Activated B cell treated with CpG ODN at 0.5 μM for 24 hours (primary cell): Measurements from ENCODE around the gene SLC35A1. TPM values are rescaled to one million over a fixed set of nuclear protein-coding genes. Genes with fewer than 3 reads are reported as not detected.

ENCODE experiments used
- ATAC-seq: fragments of 200-7000 bp; cut with Tn5 transposase; one replicate; pipeline ENCODE4 v1.10.0; 2021; ENCODE audit warnings: low read depth, mild to moderate bottlenecking, moderate library complexity
- CTCF ChIA-PET: fragments of 350-600 bp; sonication (Branson Sonifier 250); formaldehyde crosslinking; loops from one replicate; lab custom pipeline; 2021; ENCODE audit warnings: antibody characterized with exemption; lab: Charles Lee
- POLR2A ChIA-PET: fragments of 350-600 bp; sonication (Branson Sonifier 250); formaldehyde crosslinking; loops from one replicate; lab custom pipeline; 2021; ENCODE audit warnings: antibody characterized with exemption; lab: Charles Lee
- DNase-seq: peaks from one replicate; pipeline ENCODE4 v3.0.0; 2022
- H3K27ac Mint-ChIP-seq: one replicate; pipeline ENCODE4 v1.8.0; 2020; ENCODE audit warnings: mixed read lengths
- H3K27me3 Mint-ChIP-seq: one replicate; pipeline ENCODE4 v1.8.0; 2021; ENCODE audit warnings: mixed read lengths
- H3K36me3 Mint-ChIP-seq: one replicate; pipeline ENCODE4 v1.8.0; 2021; ENCODE audit warnings: low read depth, mixed read lengths
- H3K4me1 Mint-ChIP-seq: one replicate; pipeline ENCODE4 v1.8.0; 2021; ENCODE audit warnings: mixed read lengths
- H3K4me3 Mint-ChIP-seq: one replicate; pipeline ENCODE4 v1.8.0; 2020; ENCODE audit warnings: mild to moderate bottlenecking, mixed read lengths
- H3K9me3 Mint-ChIP-seq: one replicate; pipeline ENCODE4 v1.8.0; 2020; ENCODE audit warnings: mixed read lengths
- CTCF ChIP-seq: fragments of 200-600 bp; IDR thresholded peaks from one replicate; pipeline ENCODE4 v1.8.0; 2022; ENCODE audit warnings: antibody characterized with exemption, mild to moderate bottlenecking
- intact Hi-C: fragments of 100-400 bp; cut with micrococcal nuclease; formaldehyde crosslinking; loops from one replicate; pipeline ENCODE4 v1.15.1; 2024
- total RNA-seq: library from RNA; stranded (reverse); gene quantifications from 2 replicates; pipeline ENCODE4 v1.2.3, GENCODE V29; 2022

SLC35A1 gene
- total RNA-seq, 1 donor from 2014 or later, result 8.7 TPM

GRCh38 chr6:87518453-87518852 is 45.7 kb downstream of the SLC35A1 start:
- Mint-ChIP-seq H3K4me1 (peaks cover 2% of the 10 kb centered on the region), H3K27ac (no peak overlapping the region), H3K9me3 (no peaks in the 10 kb centered on the region), H3K36me3 (peaks cover 76% of the 10 kb centered on the region), H3K27me3 (no peaks in the 10 kb centered on the region), H3K4me3 (no peak overlapping the region)
- intact Hi-C loops, result no loop called here
- no peak for TF ChIP-seq CTCF
- CTCF ChIA-PET, result no interaction called here
- ATAC-seq (no peak), DNase-seq (no peak)
- POLR2A ChIA-PET, result no interaction called here

- peaks cover 71% of the 10 kb centered on the region for H3K36me3 Mint-ChIP-seq
- no peak overlapping the region for H3K4me3 Mint-ChIP-seq
- no peak overlapping the region for H3K27ac Mint-ChIP-seq
- no peak for DNase-seq
- no peaks in the 10 kb centered on the region for H3K4me1 Mint-ChIP-seq
- intact Hi-C loops, result no loop called here
- H3K9me3 Mint-ChIP-seq, result no peaks in the 10 kb centered on the region
- no peaks in the 10 kb centered on the region for H3K27me3 Mint-ChIP-seq
- no peak for TF ChIP-seq CTCF
- CTCF ChIA-PET, result no interaction called here
- ATAC-seq, result no peak
- POLR2A ChIA-PET, result no interaction called here
Observed at GRCh38 chr6:87522686-87523085, 49.9 kb downstream of the SLC35A1 start.

GRCh38 chr6:87529221-87529620 is 56.4 kb downstream of the SLC35A1 start:
- ATAC-seq (no peak), DNase-seq (no peak)
- H3K4me3 Mint-ChIP-seq, result no peak overlapping the region
- H3K4me1 Mint-ChIP-seq, result no peaks in the 10 kb centered on the region
- TF ChIP-seq CTCF, result no peak
- H3K9me3 Mint-ChIP-seq, result no peaks in the 10 kb centered on the region
- peaks cover 61% of the 10 kb centered on the region for H3K36me3 Mint-ChIP-seq
- CTCF ChIA-PET, result no interaction called here
- H3K27ac Mint-ChIP-seq, result no peak overlapping the region
- H3K27me3 Mint-ChIP-seq, result no peaks in the 10 kb centered on the region
- POLR2A ChIA-PET, result no interaction called here
- intact Hi-C loops, result no loop called here

GRCh38 chr6:87534377-87535047 is 61.7 kb downstream of the SLC35A1 start:
- H3K9me3 Mint-ChIP-seq, result peaks cover 4% of the 10 kb centered on the region
- ChIA-PET CTCF (no interaction called here), POLR2A (no interaction called here)
- no peak overlapping the region for H3K27ac Mint-ChIP-seq
- ATAC-seq (no peak), DNase-seq (no peak)
- intact Hi-C loops, result no loop called here
- H3K27me3 Mint-ChIP-seq, result no peaks in the 10 kb centered on the region
- H3K4me1 Mint-ChIP-seq, result peaks cover 11% of the 10 kb centered on the region
- H3K4me3 Mint-ChIP-seq, result no peak overlapping the region
- H3K36me3 Mint-ChIP-seq, result peaks cover 45% of the 10 kb centered on the region
- no peak for TF ChIP-seq CTCF

GRCh38 chr6:87538510-87539260 is 65.9 kb downstream of the SLC35A1 start:
- intact Hi-C loops, result no loop called here
- Mint-ChIP-seq H3K36me3 (peaks cover 47% of the 10 kb centered on the region), H3K27ac (no peak overlapping the region), H3K27me3 (no peaks in the 10 kb centered on the region), H3K4me3 (no peak overlapping the region), H3K4me1 (peaks cover 12% of the 10 kb centered on the region), H3K9me3 (peaks cover 9% of the 10 kb centered on the region)
- TF ChIP-seq CTCF, result no peak
- POLR2A ChIA-PET, result no interaction called here
- CTCF ChIA-PET, result no interaction called here
- DNase-seq (no peak), ATAC-seq (no peak)
